GM18867 (cell line): ENCODE results near the gene RFESD.
"Not testable (repeated sequence)": the region's sequence is repeated elsewhere in the genome, so short reads cannot be mapped to it uniquely, and the experiment has no call there.

ENCODE experiments used
- ATAC-seq: cut with Tn5 transposase; IDR thresholded peaks from one replicate; pipeline ENCODE4 v1.9.1; 2021; ENCODE audit warnings: mild to moderate bottlenecking, moderate library complexity; ENCODE audit not compliant: unreplicated experiment

Gene RFESD

GRCh38 chr5:95706196-95706595 lies 59.6 kb downstream of the RFESD start:
- not testable (repeated sequence) for ATAC-seq

DNA sequence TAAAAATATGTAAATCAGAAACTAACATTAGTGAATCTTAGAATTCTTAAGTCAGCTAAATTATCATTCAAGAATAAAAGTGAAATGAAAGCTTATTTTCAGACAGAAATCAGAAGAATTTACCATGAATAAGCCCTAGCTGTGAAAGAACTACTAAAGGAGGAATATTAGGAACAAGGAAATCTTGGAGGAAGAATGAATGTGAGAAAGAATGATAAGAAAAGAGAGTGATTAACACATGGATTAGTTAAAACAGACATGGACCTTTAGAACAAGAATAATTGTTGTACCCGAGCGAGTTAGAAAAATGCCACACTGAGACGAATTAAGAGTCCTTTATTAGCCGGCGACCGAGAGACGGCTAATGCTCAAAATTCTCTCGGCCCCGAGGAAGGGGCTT lies 60.5 kb downstream of the RFESD start:
- no peak for ATAC-seq
